HepG2 (cell line): Measurements from ENCODE around the gene STK38L. TPM values are rescaled to one million over a fixed set of nuclear protein-coding genes. Genes with fewer than 3 reads are reported as not detected.

Experiments
- ASH2L ChIP-seq: fragments of 300-600, 200-600 bp; sonication (generic); IDR thresholded peaks from 2 replicates; pipeline ENCODE4 v1.7.0; 2017; ENCODE audit warnings: low read depth, mild to moderate bottlenecking, moderate library complexity, mixed read lengths, low read length; ENCODE audit not compliant: insufficient read length
- EED ChIP-seq: sonication (generic); formaldehyde crosslinking; IDR thresholded peaks from 2 replicates; pipeline ENCODE4 v1.5.0; 2020; ENCODE audit warnings: mild to moderate bottlenecking, missing genetic modification reagents
- HDAC6 ChIP-seq: fragments of 200-600 bp; sonication (generic); IDR thresholded peaks from 2 replicates; pipeline ENCODE4 v1.7.0; 2017; ENCODE audit warnings: mild to moderate bottlenecking, antibody characterized with exemption, low read length, low read depth
- KDM2A ChIP-seq: sonication (generic); formaldehyde crosslinking; IDR thresholded peaks from 2 replicates; pipeline ENCODE4 v1.4.0; 2020; ENCODE audit warnings: low read depth, missing genetic modification reagents, borderline replicate concordance
- KDM5B ChIP-seq: sonication (generic); formaldehyde crosslinking; IDR thresholded peaks from 2 replicates; pipeline ENCODE4 v1.4.0; 2020; ENCODE audit warnings: missing genetic modification reagents, mild to moderate bottlenecking, borderline replicate concordance
- KMT2B ChIP-seq: IDR thresholded peaks from 2 replicates; pipeline ENCODE4 v1.6.1; 2016; ENCODE audit warnings: missing genetic modification reagents, missing compliant biosample characterization
- MTF1 ChIP-seq: sonication (generic); formaldehyde crosslinking; IDR thresholded peaks from 2 replicates; pipeline ENCODE4 v1.5.0; 2020; ENCODE audit warnings: missing genetic modification reagents
- MXD3 ChIP-seq: IDR thresholded peaks from 2 replicates; pipeline ENCODE4 v1.6.1; 2016; ENCODE audit warnings: mild to moderate bottlenecking, missing biosample characterization, missing genetic modification reagents
- SAP130 ChIP-seq: IDR thresholded peaks from 2 replicates; pipeline ENCODE4 v1.6.1; 2016; ENCODE audit warnings: low read depth
- SCMH1 ChIP-seq: sonication (generic); formaldehyde crosslinking; IDR thresholded peaks from 2 replicates; pipeline ENCODE4 v1.9.0; 2021; ENCODE audit warnings: missing genetic modification reagents, mild to moderate bottlenecking, borderline replicate concordance
- SOX13 ChIP-seq, 3 experiments: fragments of 450-650 bp in 1 of 3; sonication (generic) in 1 of 3; formaldehyde crosslinking in 1 of 3; IDR thresholded peaks in 2 of 3; conservative IDR thresholded peaks in 1 of 3; 2 replicates each; pipeline versions ENCODE4 v1.5.0 to v1.6.1; 2016 to 2020; ENCODE audit warnings: antibody characterized with exemption in 1 of 3, mild to moderate bottlenecking in 1 of 3, missing compliant biosample characterization in 1 of 3, missing genetic modification reagents in 1 of 3, moderate library complexity in 1 of 3
- TFAP4 ChIP-seq: sonication (generic); IDR thresholded peaks from 2 replicates; pipeline ENCODE4 v1.6.1; 2016; ENCODE audit warnings: low read depth, borderline replicate concordance
- TFDP2 ChIP-seq: sonication (generic); formaldehyde crosslinking; IDR thresholded peaks from 2 replicates; pipeline ENCODE4 v1.4.0; 2020; ENCODE audit warnings: missing genetic modification reagents
- UBTF ChIP-seq: sonication (generic); formaldehyde crosslinking; IDR thresholded peaks from 2 replicates; pipeline ENCODE4 v1.4.0; 2020; ENCODE audit warnings: mild to moderate bottlenecking, missing genetic modification reagents
- YEATS4 ChIP-seq: sonication (generic); formaldehyde crosslinking; IDR thresholded peaks from 2 replicates; pipeline ENCODE4 v1.4.0; 2020; ENCODE audit warnings: missing genetic modification reagents, borderline replicate concordance
- ZFY ChIP-seq: sonication (generic); formaldehyde crosslinking; IDR thresholded peaks from 2 replicates; pipeline ENCODE4 v1.4.0; 2020; ENCODE audit warnings: missing genetic modification reagents
- ZNF280B ChIP-seq: sonication (generic); formaldehyde crosslinking; IDR thresholded peaks from 2 replicates; pipeline ENCODE4 v1.5.0; 2020; ENCODE audit warnings: missing genetic modification reagents, mild to moderate bottlenecking, borderline replicate concordance
- ZNF354B ChIP-seq: sonication (generic); formaldehyde crosslinking; IDR thresholded peaks from 2 replicates; pipeline ENCODE4 v1.8.0; 2022; ENCODE audit warnings: mild to moderate bottlenecking, missing genetic modification reagents
- ZNF44 ChIP-seq: sonication (generic); formaldehyde crosslinking; IDR thresholded peaks from 2 replicates; pipeline ENCODE4 v1.5.1; 2020; ENCODE audit warnings: mild to moderate bottlenecking, missing genetic modification reagents
- ZNF501 ChIP-seq: sonication (generic); formaldehyde crosslinking; IDR thresholded peaks from 2 replicates; pipeline ENCODE4 v1.5.1; 2020; ENCODE audit warnings: mild to moderate bottlenecking, moderate library complexity, missing genetic modification reagents
- ZNF562 ChIP-seq: sonication (generic); formaldehyde crosslinking; IDR thresholded peaks from 2 replicates; pipeline ENCODE4 v1.8.0; 2022; ENCODE audit warnings: missing genetic modification reagents, borderline replicate concordance
- ZNF713 ChIP-seq: sonication (generic); formaldehyde crosslinking; IDR thresholded peaks from 2 replicates; pipeline ENCODE4 v1.4.0; 2020; ENCODE audit warnings: mild to moderate bottlenecking, missing genetic modification reagents
- ZNF75D ChIP-seq: sonication (generic); formaldehyde crosslinking; IDR thresholded peaks from 2 replicates; pipeline ENCODE4 v1.8.1; 2023; ENCODE audit warnings: missing genetic modification reagents, mild to moderate bottlenecking, borderline replicate concordance
- polyA plus RNA-seq, 8 experiments: library from polyadenylated mRNA; depleted of rRNA in 3 of 8; stranded (reverse) in 7 of 8; unstranded in 1 of 8; fragments of >200 nt; fragmentation: Illumina TruSeq in 4 of 8; extraction: Trizol in 4 of 8; gene quantifications; 2 replicates each; pipeline versions ENCODE4 v1.2.1 to v1.2.3, GENCODE V29; 2011 to 2016; ENCODE audit warnings: low read depth in 4 of 8, missing spikeins in 1 of 8, mixed read lengths in 1 of 8; ENCODE audit not compliant: insufficient read depth in 1 of 8
- total RNA-seq, 5 experiments: library from RNA; depleted of rRNA; stranded (reverse); fragments of >200 nt; fragmentation: Illumina TruSeq; extraction: Trizol; gene quantifications; 2 replicates each; pipeline ENCODE4 v1.2.3, GENCODE V29; 2016; ENCODE audit warnings: low read depth in 1 of 5

STK38L gene
- total and polyA plus RNA-seq, 2 of the 13 experiments (the other 11 are each of a cell fraction or from before 2014, with no cell fraction given), result 6.1 to 26.4 TPM

- TF ChIP-seq MXD3, result no peak
- TF ChIP-seq ZNF75D (CRISPR knock-in tag), result no peak
- TF ChIP-seq ASH2L, result peak; percentile 22
- no peak for TF ChIP-seq ZNF280B (CRISPR knock-in tag)
- peak; percentile 62 for TF ChIP-seq YEATS4 (CRISPR knock-in tag)
- no peak for TF ChIP-seq SOX13 (IDR thresholded peaks at IDR 0.05)
- TF ChIP-seq SOX13 (CRISPR knock-in tag; conservative IDR thresholded peaks at IDR 0.05 in 1 of 2, IDR thresholded peaks at IDR 0.05 in 1 of 2), result 0 out of 4 replicates have a peak, but pooled peaks of 1 of the 2 experiments have one; percentile 13
- peak; percentile 48; the same call in 1 of the 2 replicates for TF ChIP-seq SAP130 (CRISPR knock-in tag)
- TF ChIP-seq EED (CRISPR knock-in tag), result no peak
- no peak for TF ChIP-seq TFAP4
- TF ChIP-seq ZNF501, result peak; percentile 45; the same call in 1 of the 2 replicates
- no peak for TF ChIP-seq HDAC6
- no peak for TF ChIP-seq TFDP2 (CRISPR knock-in tag)
- TF ChIP-seq ZNF354B (CRISPR knock-in tag), result no peak
- 0 out of 2 replicates have a peak, but pooled peaks have one; percentile 49 for TF ChIP-seq KDM5B (CRISPR knock-in tag)
- peak; percentile 43 for TF ChIP-seq UBTF (CRISPR knock-in tag)
- TF ChIP-seq KDM2A (CRISPR knock-in tag), result peak; percentile 71
- TF ChIP-seq ZNF44 (CRISPR knock-in tag), result no peak
- no peak for TF ChIP-seq ZNF562 (CRISPR knock-in tag)
- TF ChIP-seq KMT2B (CRISPR knock-in tag), result peak; percentile 51; the same call in 1 of the 2 replicates
- 0 out of 2 replicates have a peak, but pooled peaks have one; percentile 13 for TF ChIP-seq ZNF713
- no peak for TF ChIP-seq SCMH1 (CRISPR knock-in tag)
- peak; percentile 46; the same call in 1 of the 2 replicates for TF ChIP-seq ZFY (CRISPR knock-in tag)
- TF ChIP-seq MTF1, result no peak
Observed at GRCh38 chr12:27333403-27334009, 89.4 kb downstream of the STK38L start (continued).
